Mesenchymal stem cell (in vitro differentiated cells and primary cell): ENCODE results near the gene FAM50B. TPM values are rescaled to one million over a fixed set of nuclear protein-coding genes. Genes with fewer than 3 reads are reported as not detected.
A peak's percentile ranks its signal among the peaks of the same experiment; 100 is the strongest.

Experiments
- DNase-seq: peaks from one replicate; pipeline ENCODE4 v3.0.0-alpha.2; 2013
- H2AFZ ChIP-seq: one replicate; pipeline ENCODE4 v1.6.1; 2013; ENCODE audit warnings: low read depth, mild to moderate bottlenecking, control low read depth, inconsistent platforms, low read length, moderate library complexity
- H2AK5ac ChIP-seq: 2 replicates; pipeline ENCODE4 v1.6.1; 2013; ENCODE audit warnings: low read length, moderate library complexity, mild to moderate bottlenecking, inconsistent platforms; ENCODE audit not compliant: severe bottlenecking
- H2BK120ac ChIP-seq: one replicate; pipeline ENCODE4 v1.6.1; 2013; ENCODE audit warnings: low read depth, mild to moderate bottlenecking, inconsistent platforms, low read length, moderate library complexity
- H2BK12ac ChIP-seq, 2 experiments: one replicate each; pipeline ENCODE4 v1.6.1; 2013; ENCODE audit warnings: inconsistent platforms in 2 of 2, low read length in 2 of 2, mild to moderate bottlenecking in 2 of 2, moderate library complexity in 2 of 2, control low read depth in 1 of 2
- H2BK15ac ChIP-seq: one replicate; pipeline ENCODE4 v1.6.1; 2013; ENCODE audit warnings: mild to moderate bottlenecking, low read depth, inconsistent platforms; ENCODE audit not compliant: poor library complexity, severe bottlenecking
- H2BK5ac ChIP-seq: 2 replicates; pipeline ENCODE4 v1.6.1; 2013; ENCODE audit warnings: low read depth, mild to moderate bottlenecking, low read length, control low read depth, inconsistent platforms; ENCODE audit not compliant: poor library complexity, severe bottlenecking
- H3K14ac ChIP-seq, 2 experiments: one replicate each; pipeline ENCODE4 v1.6.1; 2013; ENCODE audit warnings: inconsistent platforms in 2 of 2, low read length in 2 of 2, control low read depth in 1 of 2, mild to moderate bottlenecking in 1 of 2, moderate library complexity in 1 of 2
- H3K18ac ChIP-seq, 2 experiments: one replicate each; pipeline ENCODE4 v1.6.1; 2013; ENCODE audit warnings: inconsistent platforms in 2 of 2, low read length in 2 of 2, control low read depth in 1 of 2, low read depth in 1 of 2, mild to moderate bottlenecking in 1 of 2
- H3K23ac ChIP-seq, 2 experiments: one replicate each; pipeline ENCODE4 v1.6.1; 2013; ENCODE audit warnings: inconsistent platforms in 2 of 2, low read length in 2 of 2, mild to moderate bottlenecking in 2 of 2, moderate library complexity in 2 of 2, control low read depth in 1 of 2
- H3K27ac ChIP-seq: 2 replicates; pipeline ENCODE4 v1.5.1; 2013; ENCODE audit warnings: mild to moderate bottlenecking, moderate library complexity, low read length, control low read depth, inconsistent platforms; ENCODE audit not compliant: poor library complexity, severe bottlenecking
- H3K27me3 ChIP-seq, 2 experiments: 2 replicates each; pipeline versions ENCODE4 v1.6.1 to v1.7.0; 2013; ENCODE audit warnings: low read length in 2 of 2, mild to moderate bottlenecking in 2 of 2, moderate library complexity in 2 of 2, control low read depth in 1 of 2, inconsistent platforms in 1 of 2; ENCODE audit not compliant: control insufficient read depth in 1 of 2, insufficient read depth in 1 of 2
- H3K36me3 ChIP-seq, 2 experiments: 2 replicates each; pipeline versions ENCODE4 v1.6.1 to v1.7.0; 2013; ENCODE audit warnings: low read length in 2 of 2, control low read depth in 1 of 2, inconsistent platforms in 1 of 2, low read depth in 1 of 2, mild to moderate bottlenecking in 1 of 2; ENCODE audit not compliant: insufficient read depth in 2 of 2, control insufficient read depth in 1 of 2
- H3K4ac ChIP-seq, 2 experiments: one replicate each; pipeline ENCODE4 v1.6.1; 2013; ENCODE audit warnings: inconsistent platforms in 2 of 2, low read length in 2 of 2, mild to moderate bottlenecking in 2 of 2, moderate library complexity in 2 of 2, control low read depth in 1 of 2, low read depth in 1 of 2
- H3K4me1 ChIP-seq: 2 replicates; pipeline ENCODE4 v1.6.1; 2013; ENCODE audit warnings: low read depth, low read length, control low read depth; ENCODE audit not compliant: control insufficient read depth, insufficient read depth
- H3K4me2 ChIP-seq: 2 replicates; pipeline ENCODE4 v1.6.1; 2013; ENCODE audit warnings: low read length, mild to moderate bottlenecking, inconsistent platforms; ENCODE audit not compliant: poor library complexity, severe bottlenecking
- H3K4me3 ChIP-seq, 2 experiments: 2 replicates each; pipeline versions ENCODE4 v1.5.1 to v1.7.0; 2013; ENCODE audit warnings: low read length in 2 of 2, mild to moderate bottlenecking in 2 of 2, control low read depth in 1 of 2, low read depth in 1 of 2; ENCODE audit not compliant: insufficient read depth in 1 of 2
- H3K79me1 ChIP-seq: replicated peaks from 2 replicates; pipeline ENCODE4 v1.6.1; 2013; ENCODE audit warnings: mild to moderate bottlenecking, control low read depth, low read length, inconsistent platforms; ENCODE audit not compliant: poor library complexity, severe bottlenecking
- H3K9ac ChIP-seq: 2 replicates; pipeline ENCODE4 v1.7.0; 2013; ENCODE audit warnings: mild to moderate bottlenecking, low read length, moderate library complexity
- H3K9me3 ChIP-seq: 2 replicates; pipeline ENCODE4 v1.7.0; 2013; ENCODE audit warnings: mild to moderate bottlenecking, low read length; ENCODE audit not compliant: control insufficient read depth
- H4K8ac ChIP-seq: one replicate; pipeline ENCODE4 v1.6.1; 2013; ENCODE audit warnings: inconsistent platforms, mild to moderate bottlenecking, low read length, moderate library complexity
- H4K91ac ChIP-seq: one replicate; pipeline ENCODE4 v1.6.1; 2013; ENCODE audit warnings: mild to moderate bottlenecking, low read length, inconsistent platforms
- WGBS: methylation state at CpG from one replicate; pipeline ENCODE4 v1.1.7; 2013; ENCODE audit warnings: mixed read lengths; 5-methylcytosine and 5-hydroxymethylcytosine counted together
- polyA plus RNA-seq, 2 experiments: library from polyadenylated mRNA; stranded (reverse); fragments of 200-250 nt; gene quantifications; one replicate each; pipeline ENCODE4 v1.2.3, GENCODE V29; 2013

Gene FAM50B, protein sequence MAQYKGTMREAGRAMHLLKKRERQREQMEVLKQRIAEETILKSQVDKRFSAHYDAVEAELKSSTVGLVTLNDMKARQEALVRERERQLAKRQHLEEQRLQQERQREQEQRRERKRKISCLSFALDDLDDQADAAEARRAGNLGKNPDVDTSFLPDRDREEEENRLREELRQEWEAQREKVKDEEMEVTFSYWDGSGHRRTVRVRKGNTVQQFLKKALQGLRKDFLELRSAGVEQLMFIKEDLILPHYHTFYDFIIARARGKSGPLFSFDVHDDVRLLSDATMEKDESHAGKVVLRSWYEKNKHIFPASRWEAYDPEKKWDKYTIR
- 2.1 TPM for polyA plus RNA-seq (2013, experiment 1 of 2)
- 2.1 TPM for polyA plus RNA-seq (2013, experiment 2 of 2)

- H3K14ac ChIP-seq = peak within 1 kb of the TSS in 1 of 2 experiments; percentile 74
- no peak within 1 kb of the TSS for H2AK5ac ChIP-seq
- H3K27me3 ChIP-seq = no peaks in the 10 kb centered on the region
- H2AFZ ChIP-seq = peak within 1 kb of the TSS; percentile 91
- peak within 1 kb of the TSS; percentile 78 to 93 for H3K18ac ChIP-seq
- H4K91ac ChIP-seq = peak within 1 kb of the TSS; percentile 80
- no peaks in the 10 kb centered on the region for H3K79me1 ChIP-seq
- H3K23ac ChIP-seq = no peak within 1 kb of the TSS
- H3K4me3 ChIP-seq = peak within 1 kb of the TSS in 1 of 2 experiments; percentile 78
- H3K9me3 ChIP-seq = no peaks in the 10 kb centered on the region
- H3K36me3 ChIP-seq = no peaks in the 10 kb centered on the region
- peak within 1 kb of the TSS; percentile 95 for H4K8ac ChIP-seq
- no peak within 1 kb of the TSS for H2BK5ac ChIP-seq
- peak within 1 kb of the TSS; percentile 15 for H3K4me2 ChIP-seq
- H3K4me1 ChIP-seq = peaks cover 3% of the 10 kb centered on the region
- peak within 1 kb of the TSS; percentile 79 for H3K9ac ChIP-seq
- H3K4ac ChIP-seq = peak within 1 kb of the TSS in 1 of 2 experiments; percentile 24
- peak; percentile 82 for DNase-seq
- no peak within 1 kb of the TSS for H2BK15ac ChIP-seq
- H2BK12ac ChIP-seq = peak within 1 kb of the TSS; percentile 42 to 49
- WGBS = 19% methylated on average over 47 of the region's 49 CpGs
- H2BK120ac ChIP-seq = no peak within 1 kb of the TSS
- H3K27ac ChIP-seq = no peak within 1 kb of the TSS
Measured at GRCh38 chr6:3848925-3849605, at the start of gene FAM50B. FAM50B (plus strand) TSS chr6:3849373; CDS start chr6:3849812, 439 bp downstream.

DNA sequence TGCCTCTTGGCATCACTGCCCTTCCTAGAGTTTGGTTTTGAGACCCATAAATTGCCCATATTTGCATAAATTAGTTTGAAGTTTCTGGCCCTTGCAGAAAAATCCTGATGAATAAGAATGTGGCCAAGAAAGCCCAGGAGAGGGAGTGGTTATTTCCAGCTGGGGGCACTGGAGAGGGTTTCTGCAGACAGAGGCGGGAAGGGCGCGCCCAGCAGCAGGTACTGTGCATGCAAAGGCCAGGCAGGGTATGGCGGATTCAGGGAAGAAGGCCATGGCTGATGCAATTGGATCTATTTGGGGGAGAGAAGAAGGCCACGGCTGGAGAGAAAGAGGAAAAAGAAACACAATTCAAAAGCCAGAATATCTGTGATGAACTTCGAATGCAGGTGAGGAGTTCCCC is 49.5 kb upstream of the FAM50B start:
- no peak for DNase-seq
- Histone ChIP-seq H3K4me1 (peaks cover 20% of the 10 kb centered on the region), H2BK5ac (peak overlapping the region; percentile 71), H4K91ac (no peak overlapping the region), H3K27me3 (no peaks in the 10 kb centered on the region), H3K36me3 (no peaks in the 10 kb centered on the region), H3K9me3 (no peaks in the 10 kb centered on the region), H2BK120ac (no peak overlapping the region), H3K9ac (no peak overlapping the region), H3K14ac (no peak overlapping the region), H3K18ac (no peak overlapping the region), H3K27ac (no peak overlapping the region), H3K4ac (no peak overlapping the region), H2BK12ac (no peak overlapping the region), H4K8ac (no peak overlapping the region), H3K4me3 (no peak overlapping the region), H3K79me1 (no peaks in the 10 kb centered on the region), H2AK5ac (peak overlapping the region; percentile 70), H3K4me2 (no peak overlapping the region), H2AFZ (no peak overlapping the region), H2BK15ac (no peak overlapping the region), H3K23ac (no peak overlapping the region)
- WGBS = 95% methylated on average over 6 of the region's 6 CpGs

- Histone ChIP-seq H3K79me1 (no peaks in the 10 kb centered on the region), H2AK5ac (peak overlapping the region; percentile 12), H2BK12ac (peak overlapping the region; percentile 4 to 90), H3K4me2 (no peak overlapping the region), H2AFZ (peak overlapping the region; percentile 16), H3K14ac (no peak overlapping the region), H3K18ac (peak overlapping the region in 1 of 2 experiments; percentile 61), H2BK15ac (peak overlapping the region; percentile 30), H4K8ac (peak overlapping the region; percentile 79), H3K4me1 (peaks cover 20% of the 10 kb centered on the region), H3K23ac (no peak overlapping the region), H2BK120ac (peak overlapping the region; percentile 45), H3K9me3 (no peaks in the 10 kb centered on the region), H3K27me3 (no peaks in the 10 kb centered on the region), H4K91ac (peak overlapping the region; percentile 37), H2BK5ac (no peak overlapping the region), H3K27ac (no peak overlapping the region), H3K4ac (no peak overlapping the region), H3K36me3 (no peaks in the 10 kb centered on the region), H3K9ac (no peak overlapping the region), H3K4me3 (no peak overlapping the region)
- no peak for DNase-seq
- WGBS = 52% methylated on average over 8 of the region's 11 CpGs
Measured at GRCh38 chr6:3800850-3801591, 48.2 kb upstream of the FAM50B start.

- H2BK15ac ChIP-seq = no peak overlapping the region
- WGBS = 98% methylated on average over 5 of the region's 5 CpGs
- H3K4me1 ChIP-seq = peaks cover 24% of the 10 kb centered on the region
- H2BK12ac ChIP-seq = no peak overlapping the region
- H3K4me2 ChIP-seq = no peak overlapping the region
- DNase-seq = no peak
- H2AFZ ChIP-seq = no peak overlapping the region
- no peak overlapping the region for H2BK120ac ChIP-seq
- H4K8ac ChIP-seq = no peak overlapping the region
- H2AK5ac ChIP-seq = peak overlapping the region; percentile 66
- no peaks in the 10 kb centered on the region for H3K27me3 ChIP-seq
- H3K79me1 ChIP-seq = no peaks in the 10 kb centered on the region
- H3K36me3 ChIP-seq = no peaks in the 10 kb centered on the region
- H3K9ac ChIP-seq = no peak overlapping the region
- no peak overlapping the region for H3K4ac ChIP-seq
- H3K14ac ChIP-seq = no peak overlapping the region
- H3K23ac ChIP-seq = no peak overlapping the region
- H4K91ac ChIP-seq = no peak overlapping the region
- no peak overlapping the region for H3K4me3 ChIP-seq
- H2BK5ac ChIP-seq = no peak overlapping the region
- no peak overlapping the region for H3K18ac ChIP-seq
- H3K27ac ChIP-seq = no peak overlapping the region
- H3K9me3 ChIP-seq = no peaks in the 10 kb centered on the region
Measured at GRCh38 chr6:3801960-3802359, 47.2 kb upstream of the FAM50B start.
